Activated CD4-positive, alpha-beta memory T cell treated with anti-CD3 and anti-CD28 coated beads for 36 hours (primary cell): ENCODE measurements around the gene SMIM32. TPM values are rescaled to one million over a fixed set of nuclear protein-coding genes. Genes with fewer than 3 reads are reported as not detected.
A peak's percentile ranks its signal among the peaks of the same experiment; 100 is the strongest.

Experiments
- CTCF ChIA-PET: fragments of 350-600 bp; sonication (Branson Sonifier 250); formaldehyde crosslinking; loops from one replicate; lab custom pipeline; 2021; ENCODE audit warnings: antibody characterized with exemption, inconsistent platforms; lab: Charles Lee
- POLR2A ChIA-PET: fragments of 350-600 bp; sonication (Branson Sonifier 250); formaldehyde crosslinking; loops from one replicate; lab custom pipeline; 2021; ENCODE audit warnings: antibody characterized with exemption; lab: Charles Lee
- DNase-seq: peaks from one replicate; pipeline ENCODE4 v3.0.0-alpha.2; 2020
- H3K27ac Mint-ChIP-seq: one replicate; pipeline ENCODE4 v1.8.0; 2021; ENCODE audit warnings: mixed read lengths
- H3K27me3 Mint-ChIP-seq: one replicate; pipeline ENCODE4 v1.8.0; 2021; ENCODE audit warnings: mixed read lengths
- H3K36me3 Mint-ChIP-seq: one replicate; pipeline ENCODE4 v1.8.0; 2021; ENCODE audit warnings: mixed read lengths
- H3K4me1 Mint-ChIP-seq: one replicate; pipeline ENCODE4 v1.8.0; 2021; ENCODE audit warnings: low read depth, mixed read lengths
- H3K4me3 Mint-ChIP-seq: one replicate; pipeline ENCODE4 v1.8.0; 2021; ENCODE audit warnings: mild to moderate bottlenecking, mixed read lengths
- H3K9me3 Mint-ChIP-seq: one replicate; pipeline ENCODE4 v1.8.0; 2021; ENCODE audit warnings: mixed read lengths
- intact Hi-C: fragments of 100-400 bp; cut with micrococcal nuclease; formaldehyde crosslinking; loops from one replicate; pipeline ENCODE4 v1.15.1; 2023
- total RNA-seq, 2 experiments: library from RNA; stranded (reverse); gene quantifications; one replicate each; pipeline ENCODE4 v1.2.3, GENCODE V29; 2021

Gene SMIM32
- total RNA-seq, 2 experiments from 2014 or later = not detected

GRCh38 chr5:136221340-136221739 lies 28.4 kb upstream of the SMIM32 start:
- no peak overlapping the region for H3K27ac Mint-ChIP-seq
- intact Hi-C loops = no loop called here
- no peaks in the 10 kb centered on the region for H3K36me3 Mint-ChIP-seq
- H3K9me3 Mint-ChIP-seq = peaks cover 15% of the 10 kb centered on the region
- no peak for DNase-seq
- H3K27me3 Mint-ChIP-seq = peaks cover 10% of the 10 kb centered on the region
- ChIA-PET CTCF (no interaction called here), POLR2A (no interaction called here)
- H3K4me3 Mint-ChIP-seq = no peak overlapping the region
- H3K4me1 Mint-ChIP-seq = no peaks in the 10 kb centered on the region

- POLR2A ChIA-PET = no interaction called here
Observed at GRCh38 chr5:136216230-136216629, 23.3 kb upstream of the SMIM32 start.

GRCh38 chr5:136215812-136216211 lies 22.9 kb upstream of the SMIM32 start:
- H3K9me3 Mint-ChIP-seq = peaks cover 6% of the 10 kb centered on the region
- peaks cover 8% of the 10 kb centered on the region for H3K27me3 Mint-ChIP-seq
- H3K4me1 Mint-ChIP-seq = no peaks in the 10 kb centered on the region
- no peaks in the 10 kb centered on the region for H3K36me3 Mint-ChIP-seq
- H3K27ac Mint-ChIP-seq = no peak overlapping the region
- H3K4me3 Mint-ChIP-seq = no peak overlapping the region
- POLR2A ChIA-PET = no interaction called here
- intact Hi-C loops = no loop called here
- DNase-seq = no peak
- CTCF ChIA-PET = no interaction called here

More at GRCh38 chr5:136216230-136216629, 23.3 kb upstream of the SMIM32 start:
- CTCF ChIA-PET = no interaction called here
- H3K4me3 Mint-ChIP-seq = no peak overlapping the region
- intact Hi-C loops = no loop called here
- H3K36me3 Mint-ChIP-seq = no peaks in the 10 kb centered on the region
- peaks cover 9% of the 10 kb centered on the region for H3K9me3 Mint-ChIP-seq
- no peak for DNase-seq
- H3K4me1 Mint-ChIP-seq = no peaks in the 10 kb centered on the region
- peaks cover 8% of the 10 kb centered on the region for H3K27me3 Mint-ChIP-seq
- H3K27ac Mint-ChIP-seq = no peak overlapping the region

GRCh38 chr5:136213919-136214493 lies 21.0 kb upstream of the SMIM32 start:
- ChIA-PET POLR2A (no interaction called here), CTCF (interaction anchor here (3.0 kb wide), 1 partner anchor 268 kb away, joined by 10 read pairs; no protein-coding TSS in a partner anchor)
- Mint-ChIP-seq H3K27ac (no peak overlapping the region), H3K27me3 (peaks cover 8% of the 10 kb centered on the region), H3K4me3 (no peak overlapping the region), H3K4me1 (no peaks in the 10 kb centered on the region), H3K36me3 (no peaks in the 10 kb centered on the region), H3K9me3 (no peaks in the 10 kb centered on the region)
- no peak for DNase-seq
- intact Hi-C loops = loop anchor here (2.0 kb wide), 1 partner anchor 269 kb away; no protein-coding TSS in a partner anchor

GRCh38 chr5:136212252-136212721 lies 19.3 kb upstream of the SMIM32 start:
- Mint-ChIP-seq H3K27ac (no peak overlapping the region), H3K9me3 (no peaks in the 10 kb centered on the region), H3K4me3 (no peak overlapping the region), H3K4me1 (no peaks in the 10 kb centered on the region), H3K36me3 (no peaks in the 10 kb centered on the region), H3K27me3 (peaks cover 16% of the 10 kb centered on the region)
- peak; percentile 56 for DNase-seq
- CTCF ChIA-PET = interaction anchor here (0.6 to 3.0 kb wide), 19 partner anchors 8 to 625 kb away, joined by 3 to 13 read pairs (median 4); no protein-coding TSS in a partner anchor
- intact Hi-C loops = loop anchor here (1.0 to 2.0 kb wide), 2 partner anchors 267 to 325 kb away; no protein-coding TSS in a partner anchor
- POLR2A ChIA-PET = no interaction called here

GRCh38 chr5:136211282-136212040 lies 18.5 kb upstream of the SMIM32 start:
- no peaks in the 10 kb centered on the region for H3K9me3 Mint-ChIP-seq
- intact Hi-C loops = loop anchor here (1.0 to 2.0 kb wide), 2 partner anchors 267 to 324 kb away; no protein-coding TSS in a partner anchor
- H3K27ac Mint-ChIP-seq = no peak overlapping the region
- peaks cover 14% of the 10 kb centered on the region for H3K27me3 Mint-ChIP-seq
- no peak for DNase-seq
- H3K4me3 Mint-ChIP-seq = no peak overlapping the region
- no peaks in the 10 kb centered on the region for H3K36me3 Mint-ChIP-seq
- CTCF ChIA-PET = interaction anchor here (0.6 to 3.0 kb wide), 19 partner anchors 9 to 624 kb away, joined by 3 to 13 read pairs (median 4); no protein-coding TSS in a partner anchor
- no peaks in the 10 kb centered on the region for H3K4me1 Mint-ChIP-seq
- POLR2A ChIA-PET = no interaction called here

GRCh38 chr5:136210259-136210658 lies 17.3 kb upstream of the SMIM32 start:
- H3K27ac Mint-ChIP-seq = no peak overlapping the region
- no peaks in the 10 kb centered on the region for H3K4me1 Mint-ChIP-seq
- no peak overlapping the region for H3K4me3 Mint-ChIP-seq
- H3K27me3 Mint-ChIP-seq = peaks cover 14% of the 10 kb centered on the region
- ChIA-PET POLR2A (no interaction called here), CTCF (interaction anchor here (1.1 kb wide), 1 partner anchor 265 kb away, joined by 3 read pairs; no protein-coding TSS in a partner anchor)
- no peaks in the 10 kb centered on the region for H3K9me3 Mint-ChIP-seq
- intact Hi-C loops = no loop called here
- H3K36me3 Mint-ChIP-seq = no peaks in the 10 kb centered on the region
- no peak for DNase-seq

GRCh38 chr5:136209346-136209910 lies 16.5 kb upstream of the SMIM32 start:
- CTCF ChIA-PET = interaction anchor here (1.1 kb wide), 1 partner anchor 264 kb away, joined by 3 read pairs; no protein-coding TSS in a partner anchor
- peaks cover 14% of the 10 kb centered on the region for H3K27me3 Mint-ChIP-seq
- DNase-seq = no peak
- no peak overlapping the region for H3K27ac Mint-ChIP-seq
- POLR2A ChIA-PET = no interaction called here
- H3K4me1 Mint-ChIP-seq = no peaks in the 10 kb centered on the region
- no peaks in the 10 kb centered on the region for H3K36me3 Mint-ChIP-seq
- intact Hi-C loops = no loop called here
- no peaks in the 10 kb centered on the region for H3K9me3 Mint-ChIP-seq
- H3K4me3 Mint-ChIP-seq = no peak overlapping the region

- no peak for DNase-seq
- H3K9me3 Mint-ChIP-seq = no peaks in the 10 kb centered on the region
- ChIA-PET CTCF (no interaction called here), POLR2A (no interaction called here)
- H3K4me3 Mint-ChIP-seq = no peak overlapping the region
- intact Hi-C loops = no loop called here
- no peaks in the 10 kb centered on the region for H3K36me3 Mint-ChIP-seq
- H3K27me3 Mint-ChIP-seq = peaks cover 14% of the 10 kb centered on the region
- no peaks in the 10 kb centered on the region for H3K4me1 Mint-ChIP-seq
- no peak overlapping the region for H3K27ac Mint-ChIP-seq
Observed at GRCh38 chr5:136208916-136209315, 16.0 kb upstream of the SMIM32 start.

- Mint-ChIP-seq H3K4me3 (no peak overlapping the region), H3K27me3 (peaks cover 18% of the 10 kb centered on the region), H3K27ac (no peak overlapping the region), H3K4me1 (no peaks in the 10 kb centered on the region), H3K36me3 (no peaks in the 10 kb centered on the region), H3K9me3 (no peaks in the 10 kb centered on the region)
- ChIA-PET POLR2A (no interaction called here), CTCF (no interaction called here)
- intact Hi-C loops = no loop called here
- no peak for DNase-seq
Observed at GRCh38 chr5:136207631-136208030, 14.7 kb upstream of the SMIM32 start.

GRCh38 chr5:136206361-136206760 lies 13.4 kb upstream of the SMIM32 start:
- H3K4me1 Mint-ChIP-seq = no peaks in the 10 kb centered on the region
- H3K27ac Mint-ChIP-seq = no peak overlapping the region
- H3K36me3 Mint-ChIP-seq = no peaks in the 10 kb centered on the region
- peaks cover 15% of the 10 kb centered on the region for H3K27me3 Mint-ChIP-seq
- POLR2A ChIA-PET = no interaction called here
- intact Hi-C loops = no loop called here
- no peak for DNase-seq
- H3K4me3 Mint-ChIP-seq = no peak overlapping the region
- CTCF ChIA-PET = no interaction called here
- no peaks in the 10 kb centered on the region for H3K9me3 Mint-ChIP-seq

GRCh38 chr5:136205941-136206340 lies 13.0 kb upstream of the SMIM32 start:
- CTCF ChIA-PET = no interaction called here
- no peaks in the 10 kb centered on the region for H3K9me3 Mint-ChIP-seq
- no peaks in the 10 kb centered on the region for H3K36me3 Mint-ChIP-seq
- H3K27me3 Mint-ChIP-seq = peaks cover 17% of the 10 kb centered on the region
- intact Hi-C loops = no loop called here
- POLR2A ChIA-PET = no interaction called here
- DNase-seq = no peak
- no peak overlapping the region for H3K4me3 Mint-ChIP-seq
- no peaks in the 10 kb centered on the region for H3K4me1 Mint-ChIP-seq
- H3K27ac Mint-ChIP-seq = no peak overlapping the region
